Measurements from ENCODE around the gene MFSD12. TPM values are rescaled to one million over a fixed set of nuclear protein-coding genes. Genes with fewer than 3 reads are reported as not detected.
"Not testable (repeated sequence)": the region's sequence is repeated elsewhere in the genome, so short reads cannot be mapped to it uniquely, and the experiment has no call there.

Gene MFSD12
- total RNA-seq, 1 donor from 2014 or later = 85.5 TPM

DNA sequence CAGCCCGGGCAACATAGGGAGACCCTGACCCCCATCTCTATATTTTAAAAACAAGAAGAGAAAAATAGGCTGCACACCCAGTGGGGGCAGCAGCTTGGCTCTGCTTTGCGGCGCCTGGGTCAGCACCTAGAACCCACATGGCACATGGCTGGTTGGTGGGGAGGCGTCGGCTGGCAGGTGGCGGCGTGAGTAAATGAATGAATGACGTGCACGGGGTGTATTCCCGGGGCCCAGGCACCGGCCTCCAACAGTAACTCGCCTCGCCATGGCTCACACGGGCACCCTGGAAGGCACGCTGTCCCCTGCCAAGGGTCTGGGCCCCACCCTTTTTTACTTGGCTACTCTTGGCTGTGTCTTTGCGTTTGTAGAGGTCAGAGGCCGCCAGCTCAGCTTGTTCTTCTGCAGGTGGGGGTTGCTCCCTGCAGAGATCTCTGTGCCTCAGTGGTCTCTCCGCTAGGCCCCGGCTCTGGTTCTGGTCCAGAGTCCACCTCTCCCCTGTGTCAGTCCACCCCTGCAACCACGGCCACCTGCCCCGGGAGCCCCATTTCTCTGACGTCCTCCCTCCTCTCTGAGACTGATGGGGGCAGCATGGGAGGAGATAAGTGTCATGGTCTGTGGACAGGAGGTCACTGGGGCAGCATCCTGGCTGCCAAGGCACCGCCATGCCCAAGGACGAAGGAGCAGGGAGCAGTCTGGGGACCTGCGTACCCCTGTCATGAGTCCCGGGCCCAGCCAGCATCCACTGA is 45.7 kb downstream of the MFSD12 start:
- Mint-ChIP-seq H3K36me3 (ENCODE audit: unreplicated experiment) (peaks cover 10% of the 10 kb centered on the region), H3K4me1 (ENCODE audit: unreplicated experiment) (peaks cover 51% of the 10 kb centered on the region), H3K27me3 (ENCODE audit: unreplicated experiment) (no peaks in the 10 kb centered on the region), H3K9me3 (ENCODE audit: unreplicated experiment) (no peaks in the 10 kb centered on the region), H3K4me3 (ENCODE audit: unreplicated experiment) (no peak overlapping the region), H3K27ac (ENCODE audit: unreplicated experiment) (no peak overlapping the region)
- TF ChIP-seq, protein P1, sequence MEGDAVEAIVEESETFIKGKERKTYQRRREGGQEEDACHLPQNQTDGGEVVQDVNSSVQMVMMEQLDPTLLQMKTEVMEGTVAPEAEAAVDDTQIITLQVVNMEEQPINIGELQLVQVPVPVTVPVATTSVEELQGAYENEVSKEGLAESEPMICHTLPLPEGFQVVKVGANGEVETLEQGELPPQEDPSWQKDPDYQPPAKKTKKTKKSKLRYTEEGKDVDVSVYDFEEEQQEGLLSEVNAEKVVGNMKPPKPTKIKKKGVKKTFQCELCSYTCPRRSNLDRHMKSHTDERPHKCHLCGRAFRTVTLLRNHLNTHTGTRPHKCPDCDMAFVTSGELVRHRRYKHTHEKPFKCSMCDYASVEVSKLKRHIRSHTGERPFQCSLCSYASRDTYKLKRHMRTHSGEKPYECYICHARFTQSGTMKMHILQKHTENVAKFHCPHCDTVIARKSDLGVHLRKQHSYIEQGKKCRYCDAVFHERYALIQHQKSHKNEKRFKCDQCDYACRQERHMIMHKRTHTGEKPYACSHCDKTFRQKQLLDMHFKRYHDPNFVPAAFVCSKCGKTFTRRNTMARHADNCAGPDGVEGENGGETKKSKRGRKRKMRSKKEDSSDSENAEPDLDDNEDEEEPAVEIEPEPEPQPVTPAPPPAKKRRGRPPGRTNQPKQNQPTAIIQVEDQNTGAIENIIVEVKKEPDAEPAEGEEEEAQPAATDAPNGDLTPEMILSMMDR (IDR thresholded peaks at IDR 0.05) = no peak
- no peak for DNase-seq (ENCODE audit: extremely low spot score, unreplicated experiment)

DNA sequence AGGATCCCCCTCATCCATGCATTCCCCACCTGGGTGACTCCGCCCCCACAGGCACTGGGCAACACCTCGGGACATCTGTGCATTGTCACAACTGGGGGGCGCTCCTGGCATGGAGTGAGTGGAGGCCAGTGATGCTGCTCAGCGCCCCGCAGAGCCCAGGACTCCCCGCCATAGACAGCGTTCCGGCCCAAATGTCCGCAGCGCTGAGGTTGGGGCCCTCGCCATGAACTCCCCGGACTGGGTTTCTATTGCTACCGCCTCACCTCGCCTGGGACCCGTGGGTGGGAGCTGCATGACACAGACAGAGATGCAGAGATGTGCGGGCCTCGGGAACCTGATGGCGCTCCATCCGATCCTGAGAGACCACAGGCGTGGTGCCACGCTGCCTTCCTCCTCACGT is 46.7 kb downstream of the MFSD12 start:
- H3K9me3 Mint-ChIP-seq (ENCODE audit: unreplicated experiment) = no peaks in the 10 kb centered on the region
- H3K4me3 Mint-ChIP-seq (ENCODE audit: unreplicated experiment) = no peak overlapping the region
- H3K27me3 Mint-ChIP-seq (ENCODE audit: unreplicated experiment) = no peaks in the 10 kb centered on the region
- H3K27ac Mint-ChIP-seq (ENCODE audit: unreplicated experiment) = no peak overlapping the region
- H3K36me3 Mint-ChIP-seq (ENCODE audit: unreplicated experiment) = peaks cover 10% of the 10 kb centered on the region
- DNase-seq (ENCODE audit: extremely low spot score, unreplicated experiment) = no peak
- H3K4me1 Mint-ChIP-seq (ENCODE audit: unreplicated experiment) = peaks cover 51% of the 10 kb centered on the region
- TF ChIP-seq, protein P1 (IDR thresholded peaks at IDR 0.05) = no peak

DNA sequence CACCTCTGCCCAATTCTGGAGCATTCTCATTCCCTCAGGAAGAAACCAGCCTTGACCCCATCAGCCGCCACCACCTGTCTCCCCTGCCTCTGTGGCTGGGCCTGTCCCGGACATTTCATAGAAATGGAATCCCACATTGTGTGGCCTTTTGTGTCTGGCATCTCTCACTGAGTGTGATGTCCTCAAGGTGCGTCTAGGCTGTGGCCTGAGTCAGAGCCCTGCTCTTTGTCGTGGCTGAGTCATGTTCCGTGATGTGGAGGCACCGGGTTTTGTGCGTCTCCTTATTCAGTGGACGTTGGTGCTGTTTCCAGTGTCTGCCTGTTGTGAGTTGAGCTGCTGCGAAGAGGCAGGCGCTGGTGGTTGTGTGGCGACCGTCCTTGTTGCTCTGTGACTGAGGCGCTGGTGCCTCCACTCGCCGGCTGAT is 47.8 kb downstream of the MFSD12 start:
- no peak overlapping the region for H3K27ac Mint-ChIP-seq (ENCODE audit: unreplicated experiment)
- H3K27me3 Mint-ChIP-seq (ENCODE audit: unreplicated experiment) = no peaks in the 10 kb centered on the region
- peaks cover 49% of the 10 kb centered on the region for H3K4me1 Mint-ChIP-seq (ENCODE audit: unreplicated experiment)
- DNase-seq (ENCODE audit: extremely low spot score, unreplicated experiment) = no peak
- H3K4me3 Mint-ChIP-seq (ENCODE audit: unreplicated experiment) = peak overlapping the region; percentile 47
- TF ChIP-seq, protein P1 (IDR thresholded peaks at IDR 0.05) = no peak
- no peaks in the 10 kb centered on the region for H3K9me3 Mint-ChIP-seq (ENCODE audit: unreplicated experiment)
- peaks cover 10% of the 10 kb centered on the region for H3K36me3 Mint-ChIP-seq (ENCODE audit: unreplicated experiment)

DNA sequence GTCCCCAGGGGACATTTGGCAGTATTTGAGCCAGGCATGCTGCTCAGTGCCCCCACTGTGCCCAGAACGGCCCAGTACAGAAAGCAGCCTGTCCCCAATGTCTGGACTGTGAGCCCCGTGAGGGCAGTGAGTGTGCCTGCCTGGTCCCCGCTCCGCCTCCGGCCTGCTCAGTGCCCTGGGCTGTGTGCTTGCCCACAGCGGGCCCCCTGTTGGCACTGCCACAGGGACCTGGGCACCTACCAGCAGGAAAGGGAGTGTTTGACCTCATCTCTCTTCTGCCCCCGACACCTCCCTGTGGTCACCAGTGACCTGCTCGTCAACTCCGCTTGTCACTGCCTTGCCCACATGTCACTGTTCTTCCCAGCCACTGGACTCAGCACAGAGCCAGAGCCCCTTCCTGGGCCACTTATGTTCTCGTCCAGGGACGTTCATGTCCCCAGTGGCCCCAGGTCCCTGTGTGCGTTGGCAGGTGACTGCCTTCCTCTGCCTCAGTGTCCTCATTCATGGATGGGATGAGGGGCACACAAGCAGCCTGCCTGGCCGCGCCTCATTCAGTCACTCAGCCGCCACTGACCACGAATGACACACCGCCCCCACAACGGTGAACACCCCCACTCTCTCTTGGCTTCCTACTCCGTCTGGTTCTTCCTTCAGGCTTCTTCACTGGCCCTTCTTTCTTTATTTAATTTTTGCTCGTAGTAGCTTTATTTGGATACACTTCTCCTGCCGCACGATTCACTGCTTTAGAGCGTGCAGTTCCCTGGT is 48.4 kb downstream of the MFSD12 start:
- peak overlapping the region; percentile 47 for H3K4me3 Mint-ChIP-seq (ENCODE audit: unreplicated experiment)
- no peak for DNase-seq (ENCODE audit: extremely low spot score, unreplicated experiment)
- H3K27me3 Mint-ChIP-seq (ENCODE audit: unreplicated experiment) = no peaks in the 10 kb centered on the region
- peak overlapping the region; percentile 56 for H3K27ac Mint-ChIP-seq (ENCODE audit: unreplicated experiment)
- no peaks in the 10 kb centered on the region for H3K9me3 Mint-ChIP-seq (ENCODE audit: unreplicated experiment)
- peaks cover 10% of the 10 kb centered on the region for H3K36me3 Mint-ChIP-seq (ENCODE audit: unreplicated experiment)
- TF ChIP-seq, protein P1 (IDR thresholded peaks at IDR 0.05) = no peak
- peaks cover 42% of the 10 kb centered on the region for H3K4me1 Mint-ChIP-seq (ENCODE audit: unreplicated experiment)

DNA sequence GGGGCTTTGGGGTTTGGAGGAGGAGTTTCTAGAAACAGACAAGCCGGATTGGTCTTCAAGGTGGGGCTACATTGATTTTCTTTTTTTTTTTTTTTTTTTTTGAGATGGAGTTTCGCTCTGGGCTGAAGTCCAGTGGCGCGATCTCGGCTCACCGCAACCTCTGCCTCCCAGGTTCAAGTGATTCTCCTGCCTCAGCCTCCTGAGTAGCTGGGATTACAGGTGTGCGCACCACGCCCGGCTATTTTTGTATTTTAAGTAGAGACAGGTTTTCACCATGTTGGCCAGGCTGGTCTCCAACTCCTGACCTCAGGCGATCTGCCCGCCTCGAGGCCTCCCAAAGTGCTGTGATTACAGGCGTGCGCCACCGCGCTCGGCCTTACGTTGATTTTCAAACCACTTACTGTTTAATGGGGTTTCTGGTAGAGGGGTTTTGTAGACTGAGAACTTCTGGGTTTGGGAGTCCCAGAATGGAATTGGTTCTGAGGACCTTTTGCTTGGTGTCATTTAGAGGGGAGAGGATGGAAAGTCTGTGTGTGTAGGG is 49.2 kb downstream of the MFSD12 start:
- not testable (repeated sequence) for H3K27me3 Mint-ChIP-seq (ENCODE audit: unreplicated experiment); H3K9me3 Mint-ChIP-seq (ENCODE audit: unreplicated experiment); DNase-seq (ENCODE audit: extremely low spot score, unreplicated experiment); H3K36me3 Mint-ChIP-seq (ENCODE audit: unreplicated experiment)
- Mint-ChIP-seq H3K4me1 (ENCODE audit: unreplicated experiment) (peaks cover 37% of the 10 kb centered on the region), H3K4me3 (ENCODE audit: unreplicated experiment) (peak overlapping the region; percentile 91), H3K27ac (ENCODE audit: unreplicated experiment) (peak overlapping the region; percentile 27)
